Measurements from ENCODE around the gene CLCN1.

GRCh38 chr7:143399642-143400041 lies 83.7 kb downstream of the CLCN1 start:
- no peak for TF ChIP-seq POLR2A (IDR thresholded peaks at IDR 0.05; ENCODE audit: low read length)
- TF ChIP-seq GATA1 (IDR thresholded peaks at IDR 0.05; ENCODE audit: low read depth, low read length) = no peak

Data from erythroblast (primary cell).